SW 1271 (cell line): ENCODE results near the gene ZDHHC5.

Experiments
- DNase-seq, 2 experiments: peaks; one replicate each; lab custom pipeline; 2025; lab: John Stamatoyannopoulos, UW

The ZDHHC5 gene

DNA sequence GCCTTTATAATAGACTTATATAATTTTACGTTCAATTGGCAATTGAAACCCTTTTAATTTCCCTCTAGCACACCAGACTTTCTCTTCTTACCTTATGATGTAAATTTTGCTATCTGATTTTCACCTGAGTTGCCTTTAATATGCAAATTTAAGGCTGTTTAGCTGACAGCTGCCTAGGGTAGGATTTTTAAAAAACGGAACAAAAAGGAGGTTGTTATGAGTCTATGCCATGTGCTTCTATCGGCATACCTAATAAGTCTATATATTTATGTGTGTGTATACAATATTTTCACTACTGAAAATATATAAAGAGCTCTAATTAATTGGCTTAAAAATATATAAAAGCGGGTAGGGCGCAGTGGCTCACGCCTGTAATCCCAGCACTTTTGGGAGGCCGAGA is 61.6 kb downstream of the ZDHHC5 start:
- DNase-seq, result no peak

GRCh38 chr11:57732661-57733060 is 64.7 kb downstream of the ZDHHC5 start:
- no peak for DNase-seq

GRCh38 chr11:57735619-57736298 is 67.8 kb downstream of the ZDHHC5 start:
- no peak for DNase-seq

GRCh38 chr11:57741132-57742086 is 73.5 kb downstream of the ZDHHC5 start, which contains the start of gene SELENOH:
Gene SELENOH, plus strand, starts transcription at chr11:57741491. Its CDS starts 105 bp downstream, at chr11:57741596.
- DNase-seq, result peak; percentile 94 to 97

- DNase-seq, result no peak
Observed at GRCh38 chr11:57742087-57742452, 74.2 kb downstream of the ZDHHC5 start.

DNA sequence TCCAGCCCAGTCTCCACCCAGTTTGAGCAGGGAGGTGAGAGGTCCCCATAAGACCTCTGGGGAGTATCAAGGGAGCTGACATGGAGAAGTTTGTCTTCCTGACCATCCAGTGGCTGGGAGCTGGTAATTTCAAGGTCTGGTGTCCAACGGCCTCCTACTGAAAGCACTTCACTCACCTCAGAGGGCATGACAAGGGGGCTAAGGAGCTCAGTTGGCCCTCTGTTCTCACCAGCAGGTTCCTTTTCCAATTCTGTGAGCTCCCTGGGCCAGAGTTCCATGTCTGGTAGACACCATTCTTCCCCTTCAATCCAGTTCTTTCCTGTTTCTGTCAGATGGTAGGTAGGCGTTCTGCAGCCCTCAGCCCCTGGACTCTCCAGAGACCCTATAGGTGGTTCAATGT is 76.4 kb downstream of the ZDHHC5 start:
- DNase-seq, result no peak

- no peak for DNase-seq
Observed at GRCh38 chr11:57745206-57745605, 77.3 kb downstream of the ZDHHC5 start.

GRCh38 chr11:57746920-57747319 is 79.0 kb downstream of the ZDHHC5 start:
- no peak for DNase-seq
